ENCODE results near the gene EYA4. TPM values are rescaled to one million over a fixed set of nuclear protein-coding genes. Genes with fewer than 3 reads are reported as not detected.

The EYA4 gene, protein sequence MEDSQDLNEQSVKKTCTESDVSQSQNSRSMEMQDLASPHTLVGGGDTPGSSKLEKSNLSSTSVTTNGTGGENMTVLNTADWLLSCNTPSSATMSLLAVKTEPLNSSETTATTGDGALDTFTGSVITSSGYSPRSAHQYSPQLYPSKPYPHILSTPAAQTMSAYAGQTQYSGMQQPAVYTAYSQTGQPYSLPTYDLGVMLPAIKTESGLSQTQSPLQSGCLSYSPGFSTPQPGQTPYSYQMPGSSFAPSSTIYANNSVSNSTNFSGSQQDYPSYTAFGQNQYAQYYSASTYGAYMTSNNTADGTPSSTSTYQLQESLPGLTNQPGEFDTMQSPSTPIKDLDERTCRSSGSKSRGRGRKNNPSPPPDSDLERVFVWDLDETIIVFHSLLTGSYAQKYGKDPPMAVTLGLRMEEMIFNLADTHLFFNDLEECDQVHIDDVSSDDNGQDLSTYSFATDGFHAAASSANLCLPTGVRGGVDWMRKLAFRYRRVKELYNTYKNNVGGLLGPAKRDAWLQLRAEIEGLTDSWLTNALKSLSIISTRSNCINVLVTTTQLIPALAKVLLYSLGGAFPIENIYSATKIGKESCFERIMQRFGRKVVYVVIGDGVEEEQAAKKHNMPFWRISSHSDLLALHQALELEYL
- total RNA-seq (2022; extraction: Qiagen RNA extraction): 7.5 to 13.5 TPM (median 10.8 TPM) in 5 replicates

GRCh38 chr6:133241086-133241900 lies at the start of gene EYA4:
EYA4 (plus strand) TSS chr6:133241357; CDS start chr6:133274781, 33,424 bp downstream.

Data from A549 treated with dexamethasone at 1 μM for 4 hours (cell line).